Measurements from ENCODE around the gene FAM236B.
"Not testable (repeated sequence)": the region's sequence is repeated elsewhere in the genome, so short reads cannot be mapped to it uniquely, and the experiment has no call there.

The FAM236B gene

DNA sequence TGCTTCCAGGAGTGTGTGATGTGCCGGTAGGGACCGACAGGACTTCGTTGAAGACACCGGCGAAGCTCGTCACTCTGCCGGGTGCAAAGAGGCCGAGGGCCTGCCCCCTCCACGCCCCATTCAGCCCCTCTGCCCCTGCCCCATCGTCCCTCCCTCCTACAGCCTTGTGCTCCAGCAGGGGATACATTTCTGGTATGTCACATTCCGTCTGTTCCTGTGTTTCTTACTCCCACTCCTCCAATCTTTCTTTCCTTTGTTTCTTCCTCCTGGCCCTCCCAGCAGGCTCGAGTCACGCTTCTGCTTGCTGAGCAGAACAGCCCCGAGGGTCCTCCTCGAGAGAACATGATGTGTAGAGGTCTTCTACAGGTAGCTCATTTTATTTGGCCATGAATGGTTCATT, at the start of gene FAM236B:
Gene FAM236B (minus strand): TSS at position 101 of the 400 bp plus-strand sequence. CDS start 100 bp downstream, at position 1.
- H3K4me3 ChIP-seq (ENCODE audit: low read length), result not testable (repeated sequence)

DNA sequence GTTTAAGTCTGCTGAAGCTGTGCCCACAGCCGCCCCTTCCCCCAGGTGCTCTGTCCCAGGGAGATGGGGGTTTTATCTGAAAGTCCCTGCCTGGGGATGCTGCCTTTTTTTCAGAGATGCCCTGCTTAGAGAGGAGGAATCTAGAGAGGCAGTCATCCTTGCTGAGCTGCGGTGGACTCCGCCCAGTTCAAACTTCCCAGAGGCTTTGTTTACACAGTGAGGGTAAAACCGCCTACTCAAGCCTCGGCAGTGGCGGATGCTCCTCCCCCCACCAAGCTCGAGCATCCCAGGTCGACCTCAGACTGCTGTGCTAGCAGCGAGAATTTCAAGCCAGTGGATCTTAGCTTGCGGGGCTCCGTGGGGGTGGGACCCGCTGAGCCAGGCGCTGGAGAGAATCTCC, 48.2 kb upstream of the FAM236B start:
- H3K4me3 ChIP-seq (ENCODE audit: low read length), result not testable (repeated sequence)

DNA sequence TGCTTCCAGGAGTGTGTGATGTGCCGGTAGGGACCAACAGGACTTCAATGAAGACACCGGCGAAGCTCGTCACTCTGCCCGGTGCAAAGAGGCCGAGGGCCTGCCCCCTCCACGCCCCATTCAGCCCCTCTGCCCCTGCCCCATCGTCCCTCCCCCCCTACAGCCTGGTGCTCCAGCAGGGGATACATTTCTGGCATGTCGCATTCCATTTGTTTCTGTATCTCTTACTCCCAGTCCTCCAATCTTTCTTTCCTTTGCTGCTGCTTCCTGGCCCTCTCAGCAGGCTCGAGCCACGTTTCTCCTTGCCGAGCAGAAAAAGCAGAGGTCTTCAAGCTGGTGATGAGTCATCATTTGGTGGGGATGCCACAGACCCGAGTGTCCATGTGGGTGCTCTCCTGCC, 25.6 kb upstream of the FAM236B start, which contains the start of gene FAM236D:
Gene FAM236D (minus strand): TSS at position 101 of the 400 bp plus-strand sequence. CDS start 100 bp downstream, at position 1.
- not testable (repeated sequence) for H3K4me3 ChIP-seq (ENCODE audit: low read length)

DNA sequence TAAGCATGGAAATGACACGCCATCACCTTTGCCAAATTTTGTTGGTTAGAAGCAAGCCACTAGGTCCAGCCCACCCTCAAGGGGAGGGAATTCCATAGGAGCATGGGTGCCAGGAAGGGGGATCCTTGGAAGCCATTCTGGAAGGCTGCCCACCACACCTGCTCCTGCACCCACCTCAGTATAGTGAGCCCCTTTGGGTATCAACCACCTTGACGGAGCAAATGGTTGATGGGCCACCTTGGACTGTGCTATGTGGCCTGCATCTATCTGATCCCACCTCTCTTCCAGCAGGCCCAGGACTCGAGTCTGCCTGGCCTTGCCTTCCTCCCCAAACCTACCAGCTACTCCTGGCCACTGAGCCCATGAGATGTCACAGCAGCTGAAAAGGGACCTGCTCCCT, 7.9 kb upstream of the FAM236B start:
- not testable (repeated sequence) for H3K4me3 ChIP-seq (ENCODE audit: low read length)

DNA sequence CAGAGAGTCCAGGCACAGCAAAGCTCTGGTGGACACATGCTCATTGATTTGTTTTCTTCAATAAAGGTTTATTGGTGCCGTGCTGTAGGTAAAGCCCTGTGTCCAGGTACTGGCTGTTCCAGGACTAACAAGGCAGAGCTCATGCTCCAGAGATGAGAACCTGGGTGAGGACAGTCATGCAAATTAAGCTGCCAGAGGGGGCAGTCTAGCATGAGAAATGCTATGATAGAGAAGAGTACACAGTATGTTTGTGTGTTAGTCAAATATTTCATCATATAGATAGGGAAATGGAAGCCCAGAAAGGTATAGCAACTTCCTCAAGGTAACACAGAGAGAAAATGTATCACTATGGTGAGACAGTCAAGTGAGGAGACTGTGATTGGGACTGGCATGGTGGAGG, 5.7 kb upstream of the FAM236B start:
- H3K4me3 ChIP-seq (ENCODE audit: low read length), result not testable (repeated sequence)

DNA sequence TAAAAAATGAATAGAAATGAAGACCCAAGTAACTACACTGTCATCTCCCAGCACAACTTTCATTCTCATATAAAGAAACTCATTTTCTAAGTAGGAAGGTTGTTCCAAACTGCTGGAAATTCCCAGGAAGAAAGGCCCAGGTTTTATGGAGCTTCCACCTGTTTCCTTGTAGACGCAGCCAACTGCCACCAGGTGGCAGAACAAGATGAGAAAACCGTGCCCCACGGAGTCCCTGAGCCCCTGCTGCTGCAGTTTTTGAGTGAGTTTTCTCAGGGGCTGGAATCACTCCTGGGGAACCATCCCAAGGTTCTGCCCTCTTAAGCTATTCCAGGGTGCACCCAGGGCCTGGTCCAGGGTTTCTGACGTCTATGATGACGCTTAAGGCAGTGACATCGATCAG, 1.5 kb upstream of the FAM236B start:
- H3K4me3 ChIP-seq (ENCODE audit: low read length), result not testable (repeated sequence)

DNA sequence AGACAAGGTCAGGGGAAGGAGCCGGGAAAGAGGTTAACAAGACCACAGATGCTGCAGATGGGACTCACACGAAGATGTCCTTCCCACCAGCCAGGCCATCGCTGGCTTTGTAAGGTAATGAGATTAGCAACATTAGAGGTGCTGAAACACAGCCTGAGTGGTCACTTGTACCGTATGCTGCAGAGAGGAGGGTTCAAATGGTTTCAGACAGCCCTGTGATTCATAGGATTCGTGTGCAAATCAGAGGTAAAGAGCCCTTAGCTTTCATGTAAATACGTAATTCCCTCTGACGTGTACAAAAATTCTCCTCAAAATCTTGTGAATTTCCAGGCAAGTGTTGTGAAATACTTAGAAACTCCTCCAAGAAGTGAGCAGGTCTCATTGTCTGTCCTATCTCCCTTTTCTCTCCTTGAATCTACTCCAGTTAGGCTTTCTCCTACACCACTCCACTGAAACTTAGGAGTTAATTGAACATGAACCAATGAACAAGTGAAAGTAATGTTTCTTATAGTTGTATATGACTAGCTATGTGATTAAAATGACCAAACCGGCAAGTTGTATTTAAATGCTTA, 991 bp upstream of the FAM236B start:
- not testable (repeated sequence) for H3K4me3 ChIP-seq (ENCODE audit: low read length)

DNA sequence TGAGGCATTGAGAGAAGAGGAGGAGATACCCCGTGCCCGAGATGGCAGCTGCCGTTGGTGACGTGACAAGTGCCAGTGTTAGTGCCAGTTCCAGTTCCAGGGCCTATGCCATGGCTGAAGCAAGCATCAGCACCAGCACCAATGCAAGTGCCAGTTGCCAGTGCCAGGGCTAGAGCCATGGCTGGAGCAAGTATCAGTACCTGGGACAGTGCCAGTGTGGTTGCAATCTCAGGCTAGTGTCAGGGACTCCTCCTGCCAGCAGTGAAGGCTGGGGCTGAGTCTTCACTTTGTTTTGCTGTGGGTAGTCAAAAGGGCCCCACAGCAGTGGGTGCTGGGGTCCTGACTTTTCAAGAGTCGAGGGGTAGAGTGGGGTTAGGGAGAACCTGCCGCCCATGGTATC, 4.3 kb downstream of the FAM236B start:
- H3K4me3 ChIP-seq (ENCODE audit: low read length), result not testable (repeated sequence)

DNA sequence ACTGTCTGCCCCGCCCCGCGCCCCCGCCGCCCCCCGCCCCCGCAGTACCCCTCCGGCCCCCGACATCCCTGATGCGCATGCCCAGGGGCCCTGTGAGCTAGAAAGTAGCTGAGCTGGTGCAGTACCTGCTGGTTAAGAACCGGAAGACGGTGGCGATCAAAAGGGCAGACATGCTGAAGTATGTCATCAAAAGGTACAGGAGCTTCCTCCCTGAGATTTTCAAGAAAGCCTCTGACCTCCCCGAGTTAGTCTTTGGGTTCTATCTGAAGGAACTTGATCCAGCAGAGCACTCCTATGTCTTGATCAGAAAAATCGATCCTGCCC, 5.0 kb downstream of the FAM236B start:
- H3K4me3 ChIP-seq (ENCODE audit: low read length), result not testable (repeated sequence)

DNA sequence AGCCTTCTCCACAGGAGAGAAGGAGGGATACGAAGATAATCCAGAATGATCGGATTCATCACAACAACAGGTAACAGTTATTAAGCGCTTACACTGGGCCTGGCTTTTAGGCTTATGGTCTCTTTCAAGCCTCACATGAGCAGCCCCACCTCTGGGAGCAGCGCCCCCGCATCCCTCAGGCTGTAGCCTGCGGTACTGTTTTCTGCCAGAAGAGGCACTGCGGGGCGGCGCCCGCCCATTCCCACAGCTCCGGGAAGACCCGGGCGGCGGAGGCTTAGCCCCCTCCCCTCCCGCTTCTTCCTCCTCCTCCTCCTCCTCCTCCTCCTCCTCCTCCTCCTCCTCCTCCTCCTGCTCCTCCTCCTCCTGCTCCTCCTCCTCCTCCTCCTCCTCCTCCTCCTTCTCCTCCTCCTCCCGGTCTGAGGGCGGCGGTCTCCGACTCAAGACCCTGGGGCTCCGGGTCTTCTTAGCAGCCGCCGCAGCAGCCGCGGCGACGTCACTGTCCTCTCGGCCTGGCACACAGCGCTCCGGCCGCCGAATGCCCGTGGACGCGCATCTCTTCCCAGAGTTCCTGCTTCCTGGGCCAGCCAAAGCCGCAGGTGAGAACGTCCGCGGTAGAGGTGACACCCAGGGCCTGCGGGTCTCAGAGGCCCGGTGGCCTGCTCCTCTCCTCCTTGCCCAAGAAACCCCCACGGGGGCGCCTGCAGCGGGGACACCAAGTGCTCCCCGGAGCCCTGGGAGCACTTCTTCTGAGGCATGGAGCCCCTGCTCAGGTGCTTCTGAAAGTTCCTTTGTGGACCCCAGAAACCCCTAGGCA, 5.6 kb downstream of the FAM236B start, which contains the start of gene DMRTC1B:
Gene DMRTC1B (plus strand): TSS at position 238 of the 814 bp plus-strand sequence. CDS start 68,246 bp downstream, outside the sequence.
- not testable (repeated sequence) for H3K4me3 ChIP-seq (ENCODE audit: low read length)

DNA sequence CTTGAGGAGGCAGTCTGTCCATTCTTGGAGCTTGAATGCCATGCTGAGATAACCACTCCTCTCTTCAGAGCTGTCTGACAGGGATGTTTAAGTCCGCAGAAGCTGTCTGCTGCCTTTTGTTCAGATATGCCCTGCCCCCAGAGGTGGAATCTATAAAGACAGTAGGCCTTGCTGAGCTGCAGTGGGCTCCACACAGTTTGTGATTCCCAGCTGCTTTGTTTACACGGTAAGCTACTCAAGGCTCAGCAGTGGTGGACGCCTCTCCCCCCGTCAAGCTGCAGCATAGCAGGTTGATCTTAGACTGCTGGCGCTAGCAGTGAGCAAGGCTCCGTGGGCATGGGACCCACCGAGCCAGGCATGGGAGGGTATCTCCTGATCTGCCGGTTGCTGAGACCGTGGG, 22.0 kb downstream of the FAM236B start:
- not testable (repeated sequence) for H3K4me3 ChIP-seq (ENCODE audit: low read length)

DNA sequence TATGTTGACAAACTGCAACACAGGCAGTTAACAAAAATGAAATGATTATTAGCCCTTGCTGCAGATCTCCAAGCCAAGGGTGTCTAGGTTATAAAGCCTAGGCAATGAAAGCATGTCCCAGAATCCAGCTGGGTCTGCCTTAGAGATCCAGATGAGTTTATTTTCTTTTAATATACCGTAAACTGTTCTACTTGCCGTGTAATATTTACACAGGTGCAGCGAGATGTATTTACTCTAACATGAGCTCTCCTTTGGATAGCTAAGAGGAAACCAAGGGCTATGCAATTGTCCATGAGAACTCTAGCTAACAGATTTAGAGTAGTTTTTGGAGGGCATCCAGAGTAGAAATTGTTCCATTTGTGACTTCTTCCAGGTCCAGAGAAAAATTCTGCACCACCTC, 33.9 kb downstream of the FAM236B start:
- H3K4me3 ChIP-seq (ENCODE audit: low read length), result not testable (repeated sequence)

DNA sequence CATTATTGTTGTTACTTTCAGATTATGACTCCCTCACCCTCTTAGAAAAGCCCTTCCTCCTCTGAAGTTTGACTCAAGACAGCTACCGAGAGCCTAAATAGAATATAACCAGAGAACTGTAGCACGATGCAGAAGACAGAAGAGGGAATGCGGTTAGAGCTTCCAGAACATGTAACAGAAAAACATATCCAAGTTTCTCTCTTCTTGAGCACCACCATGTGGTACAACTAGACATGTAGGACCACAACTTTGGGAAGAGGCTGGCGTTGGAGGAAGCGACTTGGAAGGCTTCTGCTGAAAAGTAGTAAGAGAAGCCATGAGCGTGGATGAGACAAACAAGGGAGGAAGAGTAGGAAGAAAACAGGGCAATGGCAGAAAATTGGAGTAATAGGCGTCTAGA, 36.9 kb downstream of the FAM236B start:
- H3K4me3 ChIP-seq (ENCODE audit: low read length), result not testable (repeated sequence)

DNA sequence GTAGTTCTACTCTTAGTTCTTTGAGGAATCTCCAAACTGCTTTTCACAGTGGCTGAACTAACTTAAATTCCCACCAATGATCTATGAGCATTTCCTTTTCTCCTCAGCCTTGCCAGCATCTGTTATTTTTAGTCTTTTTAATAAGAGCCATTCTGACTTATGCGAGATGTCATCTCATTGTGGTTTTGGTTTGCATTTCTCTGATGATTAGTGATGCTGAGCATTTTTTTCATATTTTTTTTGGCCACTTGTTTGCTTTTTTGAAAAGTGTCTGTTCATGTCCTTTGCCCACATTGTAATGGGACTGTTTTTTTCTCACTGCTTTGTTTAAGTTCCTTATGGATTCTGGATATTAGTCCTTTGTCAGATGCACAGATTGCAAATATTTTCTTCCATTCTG, 46.9 kb downstream of the FAM236B start:
- H3K4me3 ChIP-seq (ENCODE audit: low read length), result no peak overlapping the region
- TF ChIP-seq ZNF274 (IDR thresholded peaks at IDR 0.05; ENCODE audit: low read depth, low read length), result no peak

DNA sequence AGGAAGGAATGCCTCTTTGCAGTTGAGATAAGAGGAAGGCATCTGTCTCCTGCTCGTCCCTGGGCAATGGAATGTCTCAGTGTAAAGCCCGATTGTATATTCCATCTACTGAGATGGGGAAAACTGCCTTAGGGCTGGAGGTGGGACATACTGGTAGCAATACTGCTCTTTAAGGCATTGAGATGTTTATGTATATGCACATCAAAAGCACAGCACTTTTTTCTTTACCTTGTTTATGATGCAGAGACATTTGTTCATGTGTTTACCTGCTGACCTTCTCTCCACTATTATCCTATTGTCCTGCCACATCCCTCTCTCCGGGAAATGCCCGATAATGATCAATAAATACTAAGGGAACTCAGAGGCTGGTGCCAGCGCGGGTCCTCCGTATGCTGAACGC, 48.8 kb downstream of the FAM236B start:
- H3K4me3 ChIP-seq (ENCODE audit: low read length), result not testable (repeated sequence)

Measured in GM08714 (cell line).